H1 (cell line): Measurements from ENCODE around the gene CABLES2.

ENCODE experiments used
- CEBPB ChIP-seq: IDR thresholded peaks from 2 replicates; pipeline ENCODE4 v1.6.1; 2012; ENCODE audit warnings: low read depth, low read length
- CHD2 ChIP-seq: IDR thresholded peaks from 2 replicates; pipeline ENCODE4 v1.6.1; 2012; ENCODE audit warnings: low read length, improper control_type of control experiment
- EZH2 ChIP-seq: fragments of 200-600 bp; sonication (generic); IDR thresholded peaks from 2 replicates; pipeline ENCODE4 v1.7.1; 2012; ENCODE audit warnings: low read depth, mild to moderate bottlenecking, moderate library complexity, low read length, inconsistent platforms; ENCODE audit not compliant: severe bottlenecking
- POLR2A ChIP-seq, 2 experiments: IDR thresholded peaks; 1 replicate in 1 of 2; 2 replicates in 1 of 2; pipeline ENCODE4 v1.6.1; 2011; ENCODE audit warnings: low read depth in 2 of 2, low read length in 2 of 2, mild to moderate bottlenecking in 2 of 2; ENCODE audit errors: control extremely low read depth in 1 of 2
- RAD21 ChIP-seq, 2 experiments: IDR thresholded peaks in 1 of 2; conservative IDR thresholded peaks in 1 of 2; 2 replicates each; pipeline ENCODE4 v1.6.1; 2011; ENCODE audit warnings: low read depth in 2 of 2, low read length in 2 of 2, improper control_type of control experiment in 1 of 2, inconsistent platforms in 1 of 2, mild to moderate bottlenecking in 1 of 2, moderate library complexity in 1 of 2
- RXRA ChIP-seq: IDR thresholded peaks from 2 replicates; pipeline ENCODE4 v1.6.1; 2011; ENCODE audit warnings: low read depth, mild to moderate bottlenecking, low read length, moderate library complexity; ENCODE audit not compliant: insufficient read depth
- SP1 ChIP-seq: IDR thresholded peaks from 2 replicates; pipeline ENCODE4 v1.6.1; 2011; ENCODE audit warnings: low read depth, low read length
- TCF12 ChIP-seq: IDR thresholded peaks from 2 replicates; pipeline ENCODE4 v1.6.1; 2011; ENCODE audit warnings: low read depth, mild to moderate bottlenecking, low read length
- ZNF274 ChIP-seq: IDR thresholded peaks from 2 replicates; pipeline ENCODE4 v1.7.0; 2012; ENCODE audit warnings: low read length, borderline replicate concordance; ENCODE audit errors: extremely low read depth
- TF ChIP-seq, protein P1 (sequence below): IDR thresholded peaks from 2 replicates; pipeline ENCODE4 v1.6.1; 2011; ENCODE audit warnings: low read length, improper control_type of control experiment
- TF ChIP-seq, protein P2 (sequence below), 3 experiments: IDR thresholded peaks; 1 replicate in 2 of 3; 2 replicates in 1 of 3; pipeline versions ENCODE4 v1.5.1 to v1.6.1; 2011; ENCODE audit warnings: low read length in 3 of 3, mild to moderate bottlenecking in 3 of 3, inconsistent platforms in 2 of 3, low read depth in 1 of 3, moderate library complexity in 1 of 3; ENCODE audit not compliant: insufficient read depth in 1 of 3; ENCODE audit errors: control extremely low read depth in 1 of 3
- TF ChIP-seq, protein P3 (sequence below): IDR thresholded peaks from 2 replicates; pipeline ENCODE4 v1.6.1; 2011; ENCODE audit warnings: low read depth, mild to moderate bottlenecking, low read length; ENCODE audit not compliant: insufficient read depth

DNA sequence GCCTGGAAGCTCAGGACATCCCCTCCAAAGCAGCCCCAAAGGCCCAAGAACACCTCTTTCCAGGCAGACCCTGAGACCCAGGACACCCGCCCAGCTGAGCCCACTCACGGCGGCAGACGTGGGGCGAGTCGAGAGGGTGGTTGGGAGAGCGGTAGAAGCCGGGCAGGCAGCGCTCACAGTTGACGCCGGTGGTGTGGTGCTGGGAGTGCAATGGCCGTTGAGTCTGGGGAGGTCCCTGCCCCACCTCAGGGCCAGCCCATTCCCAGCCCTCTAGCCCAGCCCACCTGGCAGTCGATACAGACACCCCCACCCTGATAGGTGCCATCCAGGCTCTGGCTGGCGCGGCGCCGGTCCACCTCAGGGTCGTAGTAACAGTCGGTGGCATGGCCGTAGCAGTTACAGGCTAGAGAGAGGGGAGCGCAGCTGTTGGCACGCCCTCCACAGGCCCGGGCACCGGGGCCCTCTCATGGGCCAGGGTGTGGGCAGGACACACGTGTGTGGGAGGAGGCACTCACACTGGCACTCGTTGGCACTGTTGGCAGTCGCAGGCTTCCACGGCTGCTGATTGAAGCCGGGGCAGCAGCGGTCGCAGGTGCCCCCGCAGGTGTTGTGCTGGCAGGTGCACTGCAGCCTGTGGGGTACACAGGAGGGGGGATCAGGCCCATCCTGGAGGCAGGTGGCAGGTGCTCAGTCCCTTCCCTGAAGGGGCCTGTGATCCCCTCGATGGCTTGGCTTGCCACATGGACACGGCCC, 60.5 kb downstream of the CABLES2 start:
- no peak for TF ChIP-seq TCF12
- no peak for TF ChIP-seq RAD21 (IDR thresholded peaks at IDR 0.05 in 1 of 2, conservative IDR thresholded peaks at IDR 0.05 in 1 of 2; ENCODE audit: low read depth in 2 of 2, low read length in 2 of 2)
- no peak for TF ChIP-seq EZH2
- TF ChIP-seq, protein P1, sequence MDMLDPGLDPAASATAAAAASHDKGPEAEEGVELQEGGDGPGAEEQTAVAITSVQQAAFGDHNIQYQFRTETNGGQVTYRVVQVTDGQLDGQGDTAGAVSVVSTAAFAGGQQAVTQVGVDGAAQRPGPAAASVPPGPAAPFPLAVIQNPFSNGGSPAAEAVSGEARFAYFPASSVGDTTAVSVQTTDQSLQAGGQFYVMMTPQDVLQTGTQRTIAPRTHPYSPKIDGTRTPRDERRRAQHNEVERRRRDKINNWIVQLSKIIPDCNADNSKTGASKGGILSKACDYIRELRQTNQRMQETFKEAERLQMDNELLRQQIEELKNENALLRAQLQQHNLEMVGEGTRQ: no peak
- TF ChIP-seq POLR2A (IDR thresholded peaks at IDR 0.05; ENCODE audit: control extremely low read depth in 1 of 2, low read depth in 2 of 2, low read length in 2 of 2): no peak
- TF ChIP-seq, protein P2, sequence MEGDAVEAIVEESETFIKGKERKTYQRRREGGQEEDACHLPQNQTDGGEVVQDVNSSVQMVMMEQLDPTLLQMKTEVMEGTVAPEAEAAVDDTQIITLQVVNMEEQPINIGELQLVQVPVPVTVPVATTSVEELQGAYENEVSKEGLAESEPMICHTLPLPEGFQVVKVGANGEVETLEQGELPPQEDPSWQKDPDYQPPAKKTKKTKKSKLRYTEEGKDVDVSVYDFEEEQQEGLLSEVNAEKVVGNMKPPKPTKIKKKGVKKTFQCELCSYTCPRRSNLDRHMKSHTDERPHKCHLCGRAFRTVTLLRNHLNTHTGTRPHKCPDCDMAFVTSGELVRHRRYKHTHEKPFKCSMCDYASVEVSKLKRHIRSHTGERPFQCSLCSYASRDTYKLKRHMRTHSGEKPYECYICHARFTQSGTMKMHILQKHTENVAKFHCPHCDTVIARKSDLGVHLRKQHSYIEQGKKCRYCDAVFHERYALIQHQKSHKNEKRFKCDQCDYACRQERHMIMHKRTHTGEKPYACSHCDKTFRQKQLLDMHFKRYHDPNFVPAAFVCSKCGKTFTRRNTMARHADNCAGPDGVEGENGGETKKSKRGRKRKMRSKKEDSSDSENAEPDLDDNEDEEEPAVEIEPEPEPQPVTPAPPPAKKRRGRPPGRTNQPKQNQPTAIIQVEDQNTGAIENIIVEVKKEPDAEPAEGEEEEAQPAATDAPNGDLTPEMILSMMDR (IDR thresholded peaks at IDR 0.05; ENCODE audit: control extremely low read depth in 1 of 3, insufficient read depth in 1 of 3, low read depth in 1 of 3, low read length in 3 of 3): no peak
- no peak for TF ChIP-seq CEBPB
- no peak for TF ChIP-seq ZNF274
- TF ChIP-seq RXRA: no peak
- TF ChIP-seq SP1: no peak
- no peak for TF ChIP-seq CHD2
- TF ChIP-seq, protein P3, sequence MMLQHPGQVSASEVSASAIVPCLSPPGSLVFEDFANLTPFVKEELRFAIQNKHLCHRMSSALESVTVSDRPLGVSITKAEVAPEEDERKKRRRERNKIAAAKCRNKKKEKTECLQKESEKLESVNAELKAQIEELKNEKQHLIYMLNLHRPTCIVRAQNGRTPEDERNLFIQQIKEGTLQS: no peak
